ENCODE measurements around the gene TBX15.

Gene TBX15

DNA sequence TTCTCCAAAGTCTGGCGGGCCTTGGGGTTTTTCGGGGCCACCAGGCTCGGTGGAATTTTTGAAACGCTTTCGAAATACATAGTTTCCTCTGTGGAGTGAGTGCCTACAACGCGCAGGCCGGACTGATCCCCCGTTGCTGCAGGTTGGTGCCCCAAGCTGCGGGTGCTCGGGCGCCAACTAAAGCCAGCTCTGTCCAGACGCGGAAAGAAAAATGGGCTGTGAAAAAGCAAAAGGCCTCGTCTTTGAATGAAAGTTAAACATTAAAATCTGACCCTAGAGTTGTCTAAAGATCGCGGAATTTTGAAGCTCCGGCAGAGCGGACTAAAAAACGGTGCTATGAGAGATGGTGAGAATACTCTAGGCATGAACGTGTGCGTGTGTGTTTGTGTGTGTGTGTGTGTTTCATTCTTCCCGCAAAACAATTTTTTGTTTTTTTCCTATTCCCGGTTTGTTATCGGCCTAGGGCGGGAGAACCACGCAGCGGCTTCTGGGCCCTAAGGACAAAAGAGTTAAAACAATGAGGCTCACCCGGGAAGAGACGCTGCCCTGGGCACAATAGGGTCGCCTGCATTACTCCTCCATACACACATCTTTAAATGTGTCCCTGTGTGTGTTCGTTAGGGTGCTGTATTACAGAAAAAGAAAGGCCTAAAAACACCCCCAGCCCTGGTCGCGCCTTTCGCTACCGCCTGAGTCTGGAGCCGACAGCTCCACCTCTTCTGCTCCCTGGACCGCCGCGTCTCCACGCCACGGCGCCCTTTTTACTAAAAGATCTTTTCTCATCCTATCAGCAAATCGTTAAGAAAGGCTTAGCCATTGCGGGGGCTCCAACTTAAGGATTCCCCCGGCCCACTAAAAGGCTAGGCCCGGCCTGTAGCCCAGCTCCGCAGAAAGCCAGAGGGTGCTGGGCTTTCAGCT is 3.2 kb downstream of the TBX15 start:
- no peak for DNase-seq

- no peak for DNase-seq
Measured at GRCh38 chr1:118984086-118984721, 3.9 kb downstream of the TBX15 start.

GRCh38 chr1:118983558-118984041 is 4.5 kb downstream of the TBX15 start:
- no peak for DNase-seq

DNA sequence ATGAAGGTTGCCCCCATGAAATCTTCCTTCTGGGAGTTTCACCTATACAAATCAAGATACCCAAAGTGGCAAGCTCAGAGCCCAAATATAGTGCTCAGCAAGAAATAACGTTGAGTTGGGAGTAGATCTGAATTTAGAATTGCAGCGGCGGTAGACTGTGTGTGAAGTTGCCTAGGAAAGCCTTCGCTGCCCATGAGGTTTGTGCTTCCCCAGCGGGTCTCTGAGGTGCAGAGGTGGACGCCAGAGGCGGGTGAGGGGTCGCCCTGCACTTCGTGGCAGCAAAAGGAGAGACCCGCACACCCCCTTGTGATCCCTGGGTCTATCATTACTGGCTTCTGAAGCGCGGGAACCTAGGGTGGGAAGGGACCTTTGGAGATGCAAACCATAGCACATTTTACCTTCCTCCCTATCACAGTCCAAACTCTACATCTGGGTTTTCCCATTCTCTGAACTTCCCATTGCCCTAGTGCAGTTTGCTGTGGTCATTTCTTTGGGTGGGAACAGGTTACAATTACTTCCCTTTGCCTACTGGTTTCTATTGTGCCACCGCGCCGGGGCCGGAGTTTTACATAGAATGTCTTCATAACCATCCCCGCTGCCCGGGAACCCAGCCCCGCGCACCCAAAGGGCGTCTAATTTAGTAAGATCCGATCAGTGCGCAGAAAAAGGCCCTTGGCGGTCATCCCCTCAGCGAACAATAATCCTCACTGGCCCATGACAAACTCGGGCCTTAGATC is 5.2 kb downstream of the TBX15 start:
- no peak for DNase-seq

- DNase-seq, result no peak
Measured at GRCh38 chr1:118982266-118982665, 5.9 kb downstream of the TBX15 start.

- no peak for DNase-seq
Measured at GRCh38 chr1:118981436-118981835, 6.7 kb downstream of the TBX15 start.

DNA sequence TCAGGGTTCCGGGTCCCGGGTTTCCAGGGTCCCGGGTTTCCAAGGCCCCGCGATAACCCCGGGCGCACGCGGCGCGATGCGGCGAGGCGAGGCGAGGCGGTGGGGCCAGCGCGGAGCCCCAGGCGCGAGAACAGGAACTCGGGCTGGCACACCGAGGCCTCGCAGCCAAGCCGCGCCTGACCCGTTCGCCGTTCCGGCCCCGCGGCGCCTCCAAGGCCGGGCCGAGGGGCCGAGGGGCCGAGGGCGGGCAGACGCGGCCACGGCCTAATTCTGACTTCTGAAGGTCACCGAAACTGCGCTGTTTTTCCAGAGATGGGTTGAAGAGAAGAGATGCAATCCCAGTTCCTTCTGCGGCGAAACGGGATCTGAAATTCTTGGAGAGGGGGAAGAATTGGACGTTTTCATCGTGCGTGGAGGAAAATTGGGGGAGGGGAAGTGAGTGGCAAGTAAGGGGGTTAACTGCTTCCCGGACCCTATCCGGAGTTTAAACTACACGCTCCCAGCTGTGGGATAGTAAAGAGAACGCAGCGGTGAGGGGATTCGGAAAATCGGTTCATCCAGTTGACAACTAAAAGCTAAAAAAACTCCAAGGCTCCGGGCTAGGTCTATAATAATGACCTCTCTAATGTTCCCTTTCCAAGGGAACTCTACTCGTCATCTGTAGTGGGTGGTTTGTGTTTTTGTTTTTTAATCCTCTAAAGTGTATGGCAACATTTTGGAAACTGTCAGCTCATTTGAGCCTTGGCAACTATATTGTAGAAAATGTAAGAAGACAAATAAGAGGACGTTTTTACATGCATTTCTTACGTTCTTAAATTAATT is 8.2 kb downstream of the TBX15 start:
- no peak for DNase-seq

GRCh38 chr1:118978914-118979701 is 9.0 kb downstream of the TBX15 start:
- no peak for DNase-seq

DNA sequence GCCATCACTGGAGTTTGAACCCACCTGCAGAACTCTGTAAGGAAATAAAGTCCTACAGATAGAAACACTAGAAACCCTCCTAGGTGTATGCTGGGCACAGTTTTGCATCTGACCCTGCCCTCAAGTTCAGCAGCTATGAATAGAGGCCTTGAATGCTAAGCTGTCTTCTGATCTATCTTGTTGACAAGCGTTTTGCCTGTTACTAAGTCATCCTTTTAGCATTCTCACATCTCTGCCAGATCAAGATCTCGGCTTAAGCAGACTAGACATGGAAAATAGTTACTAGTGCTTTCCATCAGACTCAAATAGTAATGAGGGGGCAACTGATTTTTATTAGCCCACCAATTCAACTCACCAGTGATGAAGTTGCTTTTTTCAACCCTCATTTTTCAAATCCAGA is 10.5 kb downstream of the TBX15 start:
- DNase-seq, result no peak

GRCh38 chr1:118974661-118975060 is 13.5 kb downstream of the TBX15 start:
- no peak for DNase-seq

DNA sequence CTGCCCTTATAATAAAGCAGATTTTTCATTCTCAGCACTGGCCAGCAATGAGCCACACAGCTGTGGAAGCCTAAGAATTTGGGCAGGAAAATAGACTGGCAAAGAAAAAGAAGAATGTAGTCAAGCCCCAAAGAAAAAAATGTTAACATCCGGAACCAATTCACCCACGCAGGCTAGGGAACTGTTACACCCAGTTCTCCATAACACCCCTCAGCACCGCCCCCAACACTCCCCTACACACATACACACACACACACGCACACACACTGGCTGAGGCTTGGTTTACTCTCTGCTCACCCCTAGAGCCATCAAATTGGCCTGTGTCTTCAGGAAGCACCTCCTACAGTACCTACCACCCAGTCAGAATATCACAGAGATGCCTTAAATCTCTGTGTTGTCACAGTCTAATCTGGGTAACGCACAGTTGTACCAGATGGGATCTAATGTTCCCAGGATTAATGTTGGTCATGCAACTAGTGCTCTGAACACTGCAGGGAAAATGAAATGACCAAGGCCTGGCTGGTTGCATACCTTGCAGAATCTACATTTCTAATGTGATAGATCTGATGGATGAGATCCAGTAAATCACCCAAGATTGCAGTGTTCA is 14.5 kb downstream of the TBX15 start:
- no peak for DNase-seq

- DNase-seq, result no peak
Measured at GRCh38 chr1:118973032-118973431, 15.1 kb downstream of the TBX15 start.

- no peak for DNase-seq
Measured at GRCh38 chr1:118970451-118970850, 17.7 kb downstream of the TBX15 start.

- DNase-seq, result no peak
Measured at GRCh38 chr1:118963456-118964430, 24.4 kb downstream of the TBX15 start.

DNA sequence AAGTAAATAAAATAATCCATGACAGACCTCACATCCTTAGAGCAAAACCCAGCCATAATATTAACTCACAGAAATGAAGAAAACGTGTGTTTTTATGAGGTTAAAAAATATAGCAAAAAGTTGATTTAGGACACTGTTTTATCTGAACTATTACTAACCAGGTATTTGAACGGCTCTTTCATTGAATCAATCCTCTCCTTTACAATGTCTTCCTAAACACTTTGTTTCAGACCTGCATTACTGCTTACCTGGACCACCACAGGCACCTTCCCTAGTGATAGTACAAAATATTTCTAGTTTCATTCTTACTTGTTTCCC is 25.0 kb downstream of the TBX15 start:
- no peak for DNase-seq

DNA sequence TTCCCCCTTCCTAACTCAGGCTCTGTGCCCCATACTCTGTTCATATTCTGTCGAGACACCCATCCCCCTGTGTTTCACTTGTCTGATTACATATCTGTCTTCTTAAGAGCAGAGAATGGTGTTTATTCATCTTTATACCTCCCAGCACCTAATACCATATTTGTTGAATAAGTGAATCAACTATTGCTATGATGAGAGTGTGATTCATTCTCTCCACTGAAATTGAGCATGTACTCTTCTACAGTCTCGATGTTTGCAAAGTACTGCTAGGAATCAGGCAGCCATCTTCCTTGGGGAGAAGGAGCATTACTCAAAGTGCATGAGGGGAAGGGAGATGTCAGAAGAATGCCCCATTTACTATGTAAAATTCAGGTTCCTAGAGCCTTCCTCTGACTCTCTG is 27.0 kb downstream of the TBX15 start:
- no peak for DNase-seq

- no peak for DNase-seq
Measured at GRCh38 chr1:118960567-118961136, 27.5 kb downstream of the TBX15 start.

DNA sequence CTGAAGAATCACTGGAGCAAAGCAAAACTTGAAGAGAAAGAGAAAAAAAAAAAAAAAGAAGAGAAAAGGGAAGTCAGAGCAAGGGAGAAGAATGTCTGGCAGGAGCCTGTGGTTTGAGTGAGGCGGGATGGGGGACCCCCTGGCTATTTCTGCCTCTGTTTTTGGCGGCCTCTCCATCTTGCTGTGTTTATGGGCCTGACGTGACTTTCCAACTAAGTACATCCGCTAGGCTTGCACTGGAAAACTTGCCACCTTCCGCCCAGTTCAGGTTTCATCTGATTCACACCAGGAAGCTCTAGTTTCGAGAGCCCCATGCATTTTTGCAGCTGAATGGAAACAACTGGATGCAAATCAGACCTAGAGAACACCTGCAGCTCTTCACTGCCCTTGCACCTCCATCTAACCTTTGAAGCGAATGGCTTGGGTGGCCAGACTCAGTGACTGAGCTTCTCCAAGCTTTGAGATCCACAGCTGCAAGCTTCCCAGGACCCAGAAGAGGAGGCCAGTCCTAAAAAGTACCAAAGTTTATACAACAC is 28.0 kb downstream of the TBX15 start:
- DNase-seq, result peak; percentile 17

- DNase-seq, result no peak
Measured at GRCh38 chr1:118958937-118959631, 29.1 kb downstream of the TBX15 start.
